NCI-H69 (cell line): ENCODE data around the gene NSDHL.

Experiments
- DNase-seq: peaks from one replicate; lab custom pipeline; 2025; lab: John Stamatoyannopoulos, UW

The NSDHL gene

GRCh38 chrX:152844256-152844655 lies 13.4 kb downstream of the NSDHL start:
- no peak for DNase-seq

GRCh38 chrX:152845618-152846240 lies 14.9 kb downstream of the NSDHL start:
- no peak for DNase-seq

- DNase-seq = no peak
These were observed 16.4 kb downstream of the NSDHL start for GRCh38 chrX:152847281-152847680.

- no peak for DNase-seq
These were observed 19.6 kb downstream of the NSDHL start for GRCh38 chrX:152850465-152850864.

GRCh38 chrX:152853986-152854385 lies 23.1 kb downstream of the NSDHL start:
- DNase-seq = no peak

GRCh38 chrX:152861116-152861515 lies 30.3 kb downstream of the NSDHL start:
- DNase-seq = peak; percentile 2

- DNase-seq = no peak
These were observed 31.0 kb downstream of the NSDHL start for GRCh38 chrX:152861826-152862225.

GRCh38 chrX:152865232-152865920 lies 34.5 kb downstream of the NSDHL start:
- no peak for DNase-seq

- no peak for DNase-seq
These were observed 35.5 kb downstream of the NSDHL start for GRCh38 chrX:152866386-152866785.

GRCh38 chrX:152869972-152870371 lies 39.1 kb downstream of the NSDHL start:
- DNase-seq = no peak

- DNase-seq = no peak
These were observed 40.4 kb downstream of the NSDHL start for GRCh38 chrX:152871260-152871659.

GRCh38 chrX:152872522-152872921 lies 41.7 kb downstream of the NSDHL start:
- DNase-seq = no peak

GRCh38 chrX:152873361-152873760 lies 42.5 kb downstream of the NSDHL start:
- no peak for DNase-seq

GRCh38 chrX:152876931-152877840 lies 46.3 kb downstream of the NSDHL start:
- no peak for DNase-seq

GRCh38 chrX:152878976-152879755 lies 48.3 kb downstream of the NSDHL start:
- peak; percentile 14 for DNase-seq

GRCh38 chrX:152881289-152881688 lies 50.4 kb downstream of the NSDHL start:
- no peak for DNase-seq

- DNase-seq = no peak
These were observed 53.3 kb downstream of the NSDHL start for GRCh38 chrX:152884171-152884570.

GRCh38 chrX:152886716-152887115 lies 55.9 kb downstream of the NSDHL start:
- DNase-seq = no peak

GRCh38 chrX:152892499-152892898 lies 61.6 kb downstream of the NSDHL start:
- no peak for DNase-seq

GRCh38 chrX:152892999-152893891 lies 62.4 kb downstream of the NSDHL start:
- no peak for DNase-seq
